Esophagus (tissue), 2 donors: ENCODE data around the gene F8. TPM values are rescaled to one million over a fixed set of nuclear protein-coding genes. Genes with fewer than 3 reads are reported as not detected.
"Not testable (repeated sequence)": the region's sequence is repeated elsewhere in the genome, so short reads cannot be mapped to it uniquely, and the experiment has no call there.

Source experiments
- H3K27ac ChIP-seq, 2 donors: one replicate each; pipeline ENCODE4 v1.5.1; 2013; ENCODE audit warnings: low read depth in 2 of 2, mild to moderate bottlenecking in 2 of 2, inconsistent platforms in 1 of 2, low read length in 1 of 2, moderate library complexity in 1 of 2
- H3K27me3 ChIP-seq, 2 donors: one replicate each; pipeline ENCODE4 v1.6.1; 2013; ENCODE audit warnings: low read length in 2 of 2, control low read depth in 1 of 2, mild to moderate bottlenecking in 1 of 2; ENCODE audit not compliant: insufficient read depth in 2 of 2, control insufficient read depth in 1 of 2
- H3K36me3 ChIP-seq, 2 donors: one replicate each; pipeline ENCODE4 v1.6.1; 2013; ENCODE audit warnings: low read length in 1 of 2; ENCODE audit not compliant: control insufficient read depth in 2 of 2, insufficient read depth in 2 of 2
- H3K4me1 ChIP-seq, 2 donors: one replicate each; pipeline ENCODE4 v1.6.1; 2013; ENCODE audit warnings: low read length in 1 of 2; ENCODE audit not compliant: control insufficient read depth in 2 of 2, insufficient read depth in 2 of 2
- H3K4me3 ChIP-seq, 2 donors: one replicate each; pipeline ENCODE4 v1.5.1; 2013; ENCODE audit warnings: low read length in 2 of 2, mild to moderate bottlenecking in 2 of 2, low read depth in 1 of 2, moderate library complexity in 1 of 2
- H3K9me3 ChIP-seq, 2 donors: one replicate each; pipeline ENCODE4 v1.6.1; 2013; ENCODE audit warnings: mild to moderate bottlenecking in 2 of 2, low read depth in 1 of 2, low read length in 1 of 2, moderate library complexity in 1 of 2; ENCODE audit not compliant: control insufficient read depth in 2 of 2, insufficient read depth in 1 of 2
- WGBS, 2 donors: extraction: QIAGEN DNeasy Blood & Tissue Kit; methylation state at CpG; one replicate each; pipeline ENCODE4 v1.1.7; 2013; 5-methylcytosine and 5-hydroxymethylcytosine counted together
- polyA plus RNA-seq, 2 donors: library from polyadenylated mRNA; stranded (reverse); fragments of 200-250 nt; gene quantifications; one replicate each; pipeline ENCODE4 v1.2.3, GENCODE V29; 2013
- donor health status: healthy with polysubstance abuse.
- donor health status: Bipolar disorder and iron deficiency.

F8 gene
- polyA plus RNA-seq, 2 donors, result 2.2 TPM

DNA sequence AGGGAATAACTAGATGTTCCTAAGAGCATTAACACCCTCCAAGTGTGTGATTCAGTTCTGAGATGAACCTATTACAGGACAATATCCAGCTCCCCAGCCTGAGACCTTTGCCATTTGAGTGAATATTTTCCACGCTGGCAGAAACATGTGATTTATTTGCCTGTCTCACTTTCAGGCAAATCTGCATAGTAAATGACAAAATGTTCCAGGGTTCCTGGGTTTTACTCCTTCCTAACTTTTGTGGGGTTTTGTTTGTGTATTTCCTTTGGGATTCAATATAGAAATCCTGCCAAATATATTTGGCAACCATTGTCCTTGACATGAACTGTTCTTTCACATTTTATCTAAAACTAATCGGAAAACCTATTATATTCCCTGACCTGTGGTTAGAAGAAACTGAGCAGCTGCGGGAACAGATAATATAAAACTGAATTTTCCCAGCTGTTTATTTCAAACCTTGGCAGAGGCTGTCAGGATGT is 12.5 kb downstream of the F8 start:
- WGBS, 2 donors, result 50 to 67% methylated on average over 3 of the region's 3 CpGs
- H3K27ac ChIP-seq, result no peak overlapping the region
- H3K4me1 ChIP-seq, result no peaks in the 10 kb centered on the region
- H3K27me3 ChIP-seq, result no peaks in the 10 kb centered on the region
- H3K9me3 ChIP-seq, result no peaks in the 10 kb centered on the region
- H3K4me3 ChIP-seq, result no peak overlapping the region
- no peaks in the 10 kb centered on the region for H3K36me3 ChIP-seq

DNA sequence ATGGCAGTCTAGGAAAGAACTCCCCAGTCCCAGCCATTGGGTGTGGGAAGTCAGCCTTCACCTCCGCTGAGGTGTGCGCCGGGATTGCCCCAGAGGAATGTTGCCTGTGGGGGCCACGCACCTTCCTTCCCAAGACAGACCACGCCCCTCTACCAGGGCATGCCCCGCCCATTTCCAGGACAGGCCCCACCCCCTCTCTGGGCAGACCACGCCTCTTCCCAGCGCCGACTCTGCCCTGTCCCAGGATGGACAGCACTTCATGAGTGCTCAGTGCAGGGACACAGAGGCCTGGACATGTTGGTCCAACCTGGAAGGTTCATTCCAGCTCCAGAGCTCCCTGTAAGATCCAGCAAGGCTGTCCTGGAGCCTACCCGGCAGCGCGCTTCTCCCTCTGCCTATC is 13.9 kb downstream of the F8 start:
- H3K4me3 ChIP-seq, result not testable (repeated sequence)

DNA sequence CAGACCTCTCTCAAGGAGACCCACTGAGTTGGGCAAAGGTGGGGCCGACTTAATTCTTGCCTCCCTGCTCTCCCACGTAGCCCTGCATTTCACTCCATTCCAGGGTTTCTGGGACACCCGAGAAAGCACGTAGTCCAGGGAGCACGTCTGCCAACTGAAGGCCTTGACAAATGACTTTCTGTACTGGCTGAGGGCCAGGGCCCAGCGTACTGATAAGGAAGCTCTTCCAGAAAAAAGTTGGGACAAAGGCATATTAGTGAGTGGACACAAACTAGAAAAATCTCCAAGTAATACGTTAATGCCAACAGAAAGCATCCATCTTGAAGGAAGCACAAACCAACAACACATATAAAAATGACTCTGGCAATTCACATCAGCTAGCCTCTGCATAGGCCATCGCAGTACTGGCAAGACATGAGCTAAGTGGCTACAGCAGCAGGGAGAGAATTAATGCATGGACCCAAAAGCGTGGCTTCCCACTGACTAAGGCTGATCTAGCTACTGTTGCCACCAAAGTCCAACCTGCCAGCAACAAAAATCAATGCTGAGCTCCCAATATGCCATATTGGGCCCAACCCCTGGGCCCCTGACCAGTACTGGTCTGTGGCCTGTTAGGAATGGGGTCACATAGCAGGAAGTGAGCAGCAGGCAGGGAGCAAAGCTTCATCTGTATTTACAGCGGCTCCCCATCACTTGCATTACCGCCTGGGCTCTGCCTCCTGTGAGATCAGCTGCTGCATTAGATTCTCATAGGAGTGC is 15.4 kb downstream of the F8 start:
- not testable (repeated sequence) for H3K27me3 ChIP-seq, H3K4me3 ChIP-seq
- 65 to 69% methylated on average over 6 of the region's 11 CpGs for WGBS, 2 donors

More for the DNA sequence above, 13.9 kb downstream of the F8 start:
- H3K36me3 ChIP-seq, H3K27me3 ChIP-seq, H3K27ac ChIP-seq, H3K9me3 ChIP-seq, H3K4me1 ChIP-seq: not testable (repeated sequence)
- 97 to 99% methylated on average over 3 to 6 of the region's 12 CpGs for WGBS, 2 donors

DNA sequence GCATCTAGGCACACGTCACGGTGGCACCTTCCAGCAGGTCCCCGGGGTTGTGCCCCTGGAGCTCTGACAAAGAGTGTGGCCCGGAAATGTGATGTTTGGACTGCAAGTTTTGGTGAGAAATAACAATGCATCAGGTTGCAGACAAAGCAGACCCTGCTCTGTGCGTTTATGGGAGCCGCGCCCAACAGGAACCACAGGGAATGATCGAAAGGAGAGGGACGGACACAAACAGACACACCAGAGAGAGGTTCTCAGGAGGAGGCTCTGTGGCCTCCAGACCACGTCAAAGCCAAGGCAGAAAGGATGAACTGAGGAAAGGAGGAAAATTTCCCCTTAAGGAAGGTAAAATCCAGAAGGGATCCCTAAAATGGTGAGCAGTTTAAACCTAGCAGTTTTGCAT is 16.1 kb downstream of the F8 start:
- H3K27me3 ChIP-seq, H3K36me3 ChIP-seq, H3K4me3 ChIP-seq, H3K4me1 ChIP-seq, H3K27ac ChIP-seq, H3K9me3 ChIP-seq: not testable (repeated sequence)
- WGBS, 2 donors, result no CpG with 5 or more reads among the region's 10 CpGs

More for the DNA sequence above, 15.4 kb downstream of the F8 start:
- H3K4me1 ChIP-seq, H3K9me3 ChIP-seq, H3K27ac ChIP-seq, H3K36me3 ChIP-seq: not testable (repeated sequence)

DNA sequence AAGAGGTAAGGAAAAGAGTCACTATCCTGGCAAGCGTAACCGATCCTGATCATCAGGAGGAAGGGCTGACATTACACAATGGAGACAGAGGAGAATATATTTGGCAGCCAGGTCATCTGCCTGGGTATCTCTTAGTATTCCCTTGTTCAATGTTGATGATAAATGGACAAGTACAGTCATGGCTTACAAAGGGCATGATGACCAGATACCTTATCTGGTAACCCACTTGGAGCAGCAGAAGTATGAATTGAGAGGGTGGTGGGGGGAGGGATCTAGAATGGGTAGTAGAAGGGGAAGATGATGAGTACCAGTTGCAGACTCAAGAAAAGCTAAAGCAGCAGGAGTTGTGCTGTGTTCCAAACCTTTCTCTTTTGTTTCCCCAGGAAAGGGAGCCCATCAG is 17.3 kb downstream of the F8 start:
- Histone ChIP-seq H3K27me3 (no peaks in the 10 kb centered on the region), H3K9me3 (no peaks in the 10 kb centered on the region), H3K4me3 (no peak overlapping the region), H3K4me1 (no peaks in the 10 kb centered on the region), H3K27ac (no peak overlapping the region), H3K36me3 (no peaks in the 10 kb centered on the region)
- 94 to 99% methylated on average over 2 of the region's 2 CpGs for WGBS, 2 donors

DNA sequence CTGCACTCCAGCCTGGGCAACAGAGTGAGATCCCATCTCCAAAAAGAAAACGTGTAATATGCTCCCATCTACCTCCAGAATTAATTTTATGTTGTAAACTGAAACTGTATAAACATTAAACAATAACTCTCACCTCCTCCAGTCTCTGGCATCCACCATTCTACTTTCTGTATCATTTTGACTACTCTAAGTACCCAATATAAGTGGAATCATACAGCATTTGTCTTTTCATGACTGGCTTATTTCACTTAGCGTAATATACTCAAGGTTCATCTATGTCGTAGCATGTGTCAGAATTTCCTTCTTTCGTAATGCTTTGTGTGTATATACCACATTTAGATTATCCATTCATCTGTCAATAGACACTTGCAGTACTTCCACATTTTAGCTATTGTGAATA is 20.6 kb downstream of the F8 start:
- no peaks in the 10 kb centered on the region for H3K36me3 ChIP-seq
- H3K9me3 ChIP-seq, result no peaks in the 10 kb centered on the region
- no peaks in the 10 kb centered on the region for H3K27me3 ChIP-seq
- H3K4me1 ChIP-seq, result no peaks in the 10 kb centered on the region
- no peak overlapping the region for H3K27ac ChIP-seq
- no peak overlapping the region for H3K4me3 ChIP-seq
- 79 to 84% methylated on average over 4 of the region's 4 CpGs for WGBS, 2 donors

DNA sequence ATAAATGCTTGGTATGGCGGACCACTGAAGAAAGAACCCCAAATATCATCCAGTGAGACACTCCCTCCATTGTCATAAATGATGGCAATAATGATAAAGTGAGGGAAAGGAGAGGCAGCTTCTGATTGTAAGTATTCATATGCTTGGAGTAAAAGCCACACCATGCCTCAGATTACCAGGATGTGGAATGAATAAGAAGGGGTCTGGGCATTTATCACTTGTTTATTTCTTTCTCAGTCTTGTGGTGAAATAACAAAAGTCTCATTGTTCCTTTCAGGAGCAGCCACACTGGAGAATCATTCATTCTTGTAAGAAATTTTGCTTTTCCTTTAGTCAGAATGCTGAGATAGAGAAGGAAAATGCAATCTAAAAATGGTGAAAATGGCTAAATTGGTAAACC is 21.7 kb downstream of the F8 start:
- H3K27me3 ChIP-seq, result no peaks in the 10 kb centered on the region
- no peak overlapping the region for H3K27ac ChIP-seq
- H3K4me3 ChIP-seq, result no peak overlapping the region
- no peaks in the 10 kb centered on the region for H3K4me1 ChIP-seq
- 82 to 100% methylated on average over 1 of the region's 1 CpG for WGBS, 2 donors
- H3K36me3 ChIP-seq, result no peaks in the 10 kb centered on the region
- no peaks in the 10 kb centered on the region for H3K9me3 ChIP-seq

DNA sequence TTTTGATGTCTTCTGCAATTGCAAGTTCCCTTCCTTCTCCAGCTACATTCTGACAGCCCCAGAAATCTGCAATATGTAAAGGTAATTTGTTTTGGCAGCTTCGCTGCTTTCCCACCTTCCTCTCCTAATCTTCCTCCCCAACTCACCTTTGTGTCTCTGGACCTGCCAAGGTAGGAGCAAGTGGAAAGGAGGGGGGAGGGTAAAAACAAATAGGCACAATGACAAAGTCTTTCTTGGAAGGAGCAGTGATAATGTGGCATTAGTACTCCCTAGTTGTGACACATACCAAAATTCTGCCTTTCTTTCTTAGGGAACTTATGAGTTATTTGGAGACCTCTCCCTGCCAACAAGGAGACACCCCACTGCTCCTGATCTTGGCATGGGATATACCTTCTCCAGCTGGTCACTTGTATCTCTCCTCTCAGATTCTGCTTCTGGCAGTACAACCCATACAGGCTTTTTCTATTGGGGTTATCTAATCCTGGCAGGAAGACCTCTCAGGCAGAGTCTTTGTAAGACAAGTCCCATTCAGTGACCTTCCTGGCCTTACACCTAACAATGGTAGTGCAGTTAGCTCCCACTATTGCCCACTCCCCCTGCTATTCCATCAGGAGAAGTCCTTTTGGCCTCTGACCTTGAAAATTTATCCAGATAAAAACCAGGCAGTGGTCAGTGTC is 24.2 kb downstream of the F8 start:
- Histone ChIP-seq H3K36me3 (no peaks in the 10 kb centered on the region), H3K4me3 (no peak overlapping the region), H3K27me3 (no peaks in the 10 kb centered on the region), H3K4me1 (no peaks in the 10 kb centered on the region), H3K9me3 (no peaks in the 10 kb centered on the region), H3K27ac (no peak overlapping the region)
- 45 to 84% methylated on average over 1 of the region's 1 CpG for WGBS, 2 donors

DNA sequence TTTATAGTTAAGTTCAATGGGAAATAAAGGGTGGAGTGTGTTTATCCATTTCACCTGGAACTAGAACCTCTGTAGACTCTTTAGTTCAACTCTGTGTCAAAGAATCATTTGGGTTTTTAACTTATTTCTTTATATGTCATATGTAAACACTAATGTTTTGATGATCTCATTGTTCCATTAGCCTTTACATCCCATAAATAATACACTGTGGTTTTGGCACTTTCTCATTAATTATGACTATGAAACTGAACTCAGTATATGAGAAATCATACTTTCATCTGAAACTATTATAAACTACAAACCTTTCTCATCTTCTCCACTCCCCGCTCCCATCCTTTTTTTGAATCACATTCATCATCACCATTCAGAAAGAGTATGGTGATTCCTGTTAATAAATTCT is 31.0 kb downstream of the F8 start:
- Histone ChIP-seq H3K27me3 (no peaks in the 10 kb centered on the region), H3K4me3 (no peak overlapping the region), H3K36me3 (no peaks in the 10 kb centered on the region), H3K4me1 (no peaks in the 10 kb centered on the region), H3K9me3 (no peaks in the 10 kb centered on the region), H3K27ac (no peak overlapping the region)
- 77 to 87% methylated on average over 1 of the region's 1 CpG for WGBS, 2 donors

DNA sequence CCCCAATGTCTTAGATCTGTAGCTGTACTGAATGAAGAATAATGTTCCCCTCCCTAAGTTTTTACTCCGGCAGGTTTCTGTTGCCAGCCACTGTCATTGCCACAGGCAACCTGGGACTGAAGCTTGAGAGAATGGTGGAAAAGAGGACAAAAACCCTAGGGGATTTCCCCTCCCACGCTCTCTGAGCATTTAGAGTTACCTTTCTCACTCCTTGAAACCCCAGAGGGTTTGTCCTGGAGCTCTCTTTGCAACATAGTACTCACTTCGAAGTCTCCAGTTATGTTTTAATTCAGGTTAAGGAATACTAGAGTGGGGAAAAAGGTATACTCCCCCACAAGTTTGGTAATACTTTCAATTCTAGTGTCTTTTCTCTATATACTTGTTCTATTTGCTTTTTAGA is 31.5 kb downstream of the F8 start:
- 46 to 58% methylated on average over 3 of the region's 3 CpGs for WGBS, 2 donors
- no peaks in the 10 kb centered on the region for H3K27me3 ChIP-seq

More for the DNA sequence above, 31.5 kb downstream of the F8 start:
- Histone ChIP-seq H3K36me3 (no peaks in the 10 kb centered on the region), H3K9me3 (no peaks in the 10 kb centered on the region), H3K27ac (no peak overlapping the region), H3K4me3 (no peak overlapping the region), H3K4me1 (no peaks in the 10 kb centered on the region)
